Stimulated activated CD4-positive, alpha-beta T cell treated with anti-CD3 and anti-CD28 coated beads, Interleukin-2, amount 100 ng/mL, for 24 hours (primary cell): ENCODE results near the gene GAS7.
"Not testable (repeated sequence)": the region's sequence is repeated elsewhere in the genome, so short reads cannot be mapped to it uniquely, and the experiment has no call there.

Experiments
- DNase-seq, 2 donors: peaks; one replicate each; pipeline ENCODE4 v3.0.0-alpha.2; 2020

Gene GAS7

GRCh38 chr17:10042589-10043244 is 155.7 kb downstream of the GAS7 start:
- no peak for DNase-seq

- no peak for DNase-seq
Observed at GRCh38 chr17:10041916-10042588, 156.4 kb downstream of the GAS7 start.

GRCh38 chr17:10041287-10041612 is 157.2 kb downstream of the GAS7 start:
- DNase-seq = no peak

DNA sequence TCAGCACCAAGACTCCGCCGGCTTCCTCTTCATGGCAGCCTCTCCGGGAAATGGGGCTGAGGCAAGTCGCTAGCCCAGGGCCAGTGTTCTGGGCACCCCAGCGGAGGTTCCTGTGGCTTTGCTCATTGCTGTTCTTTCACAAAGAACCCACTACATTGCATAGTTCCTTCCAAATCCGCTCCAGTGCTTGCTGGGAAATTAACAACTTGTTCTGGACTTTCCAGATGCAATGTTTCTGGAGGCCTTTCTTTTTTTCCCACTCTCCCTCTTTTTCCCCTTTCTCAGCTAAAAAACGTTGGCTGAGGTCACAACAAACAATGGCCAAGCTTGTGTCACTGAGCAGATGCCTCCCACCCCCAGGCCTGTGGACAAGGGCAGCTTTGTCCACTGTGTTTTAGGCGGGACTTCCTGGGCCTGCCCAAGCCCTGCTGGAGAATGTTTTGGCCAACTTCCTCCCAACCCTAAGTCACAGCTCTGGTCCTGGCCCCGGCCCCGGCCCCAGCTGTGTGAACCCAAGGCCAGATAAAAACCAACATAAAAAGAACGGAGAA is 161.8 kb downstream of the GAS7 start:
- DNase-seq = no peak

DNA sequence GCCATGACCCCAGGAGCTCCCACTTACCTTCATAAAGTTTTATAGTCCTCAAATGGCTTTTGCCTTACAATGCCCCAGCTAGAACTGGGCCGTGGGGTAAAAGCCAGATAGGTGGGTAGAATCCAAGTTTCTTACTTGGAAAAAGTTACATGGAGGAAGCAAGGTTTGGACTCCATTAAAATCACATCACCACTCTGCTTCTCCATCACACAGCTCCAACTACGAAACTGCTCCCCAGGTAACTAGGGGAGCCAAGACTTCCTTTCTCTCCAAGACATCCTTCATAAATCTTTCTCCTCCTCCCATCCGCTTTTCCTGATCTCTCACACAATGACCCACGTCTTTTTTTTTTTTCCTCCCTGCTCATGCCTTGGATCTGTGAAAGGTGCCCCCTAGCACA is 162.5 kb downstream of the GAS7 start:
- DNase-seq = no peak

DNA sequence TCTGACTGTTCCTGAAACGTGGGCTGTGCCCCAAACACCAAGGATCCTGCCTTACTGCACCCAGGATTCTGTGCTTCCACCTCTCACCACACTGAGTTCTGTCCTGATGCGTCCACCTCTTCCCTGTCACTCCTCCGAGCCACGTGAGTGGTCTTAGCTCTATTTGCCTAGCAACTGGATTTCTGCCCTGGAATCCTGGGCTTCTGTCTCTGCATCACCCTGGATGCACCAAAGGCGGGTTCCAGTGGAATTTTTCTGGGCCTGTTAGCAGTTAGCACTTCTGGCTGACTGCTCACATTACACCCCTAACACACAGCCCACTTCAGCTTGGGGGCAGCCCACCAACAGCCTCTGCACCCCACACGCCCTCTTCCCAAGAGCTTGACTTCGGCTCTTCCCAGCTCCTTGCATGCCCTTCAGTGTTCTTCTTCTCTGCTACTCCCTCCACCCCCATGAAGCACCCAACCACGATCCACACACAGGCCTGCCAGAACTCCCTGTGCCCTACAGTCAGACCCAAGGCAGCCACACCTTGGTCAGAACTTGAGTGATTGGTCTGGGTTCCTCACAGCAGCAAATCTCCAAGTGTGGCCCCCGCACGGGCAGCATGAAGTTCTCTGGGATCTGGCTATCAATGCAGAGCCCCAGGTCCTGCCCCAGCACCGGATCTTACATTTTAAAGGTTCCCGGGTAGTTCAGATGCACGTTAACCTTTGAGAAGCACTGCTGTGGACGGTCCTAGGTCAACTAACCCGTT is 163.5 kb downstream of the GAS7 start:
- DNase-seq = no peak

DNA sequence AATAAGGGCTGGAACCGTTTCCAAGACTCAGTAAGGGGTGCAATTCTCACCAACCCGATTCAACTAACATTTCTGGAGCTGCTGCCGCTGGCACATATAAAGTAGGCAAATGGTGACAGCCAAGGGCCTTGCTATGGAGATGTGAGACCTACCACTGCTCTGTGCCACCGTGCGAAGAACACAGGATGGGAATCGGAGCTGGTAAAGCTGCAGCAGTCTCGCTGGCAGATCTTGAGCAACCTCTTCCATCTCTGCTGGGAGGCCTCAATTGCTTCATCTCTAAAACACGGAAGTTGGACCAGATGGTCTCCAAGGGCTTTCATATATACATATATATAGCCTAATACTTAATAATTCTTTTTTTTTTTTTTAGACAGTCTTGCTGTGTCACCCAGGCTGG is 164.4 kb downstream of the GAS7 start:
- no peak for DNase-seq

DNA sequence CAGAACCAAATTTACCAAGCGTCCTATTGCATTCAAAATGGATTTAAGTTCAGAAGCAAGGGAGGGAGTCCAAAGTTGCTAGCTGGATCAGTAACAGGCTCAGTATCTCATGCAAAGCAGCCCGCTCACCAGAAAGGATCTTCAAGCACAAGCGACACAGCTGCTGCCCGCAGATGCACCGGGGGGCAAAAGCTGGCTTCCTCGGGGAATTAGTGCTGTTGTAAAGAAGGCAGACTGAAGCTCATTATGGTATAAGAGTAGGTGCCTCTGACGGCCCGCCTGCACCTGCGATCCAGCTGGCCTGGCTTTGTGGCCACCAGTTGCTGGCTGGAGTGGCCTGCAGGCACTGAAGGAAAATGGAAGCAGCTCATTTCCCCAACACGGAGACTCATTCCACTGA is 165.0 kb downstream of the GAS7 start:
- DNase-seq = no peak

DNA sequence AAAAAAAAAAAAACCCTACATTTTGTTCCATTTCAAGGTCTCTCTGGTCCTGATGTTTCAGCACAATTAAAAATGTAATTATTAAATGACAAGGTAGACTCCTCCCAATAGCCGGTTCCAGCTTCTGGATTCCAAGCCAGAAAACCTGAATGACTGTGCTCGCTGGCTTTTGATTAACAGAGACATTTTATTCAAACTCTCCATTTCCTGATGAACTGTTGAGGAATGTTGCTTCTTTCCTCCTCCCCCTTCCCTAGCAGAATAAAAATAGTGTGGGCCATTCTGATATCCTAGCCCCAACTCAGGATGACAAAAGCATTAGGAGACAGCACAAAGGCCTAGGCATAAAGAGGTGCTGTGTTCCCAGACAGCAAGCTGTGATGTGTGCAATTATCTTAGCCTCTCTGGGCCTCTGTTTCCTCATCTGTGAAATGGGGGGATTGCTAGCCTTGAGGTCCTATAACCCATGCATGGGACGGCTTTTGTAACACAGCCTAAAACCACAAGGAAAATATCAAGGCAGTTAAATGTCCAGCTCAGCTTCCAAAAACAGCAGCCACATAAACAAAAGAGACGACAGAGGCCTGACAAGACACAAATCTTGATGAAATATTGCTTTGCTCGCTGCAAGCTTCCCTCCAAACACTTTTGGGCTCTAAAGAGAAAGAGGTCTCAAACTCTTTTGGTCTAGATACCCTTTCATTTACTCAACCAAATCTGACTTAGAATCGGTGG is 166.1 kb downstream of the GAS7 start:
- no peak for DNase-seq

DNA sequence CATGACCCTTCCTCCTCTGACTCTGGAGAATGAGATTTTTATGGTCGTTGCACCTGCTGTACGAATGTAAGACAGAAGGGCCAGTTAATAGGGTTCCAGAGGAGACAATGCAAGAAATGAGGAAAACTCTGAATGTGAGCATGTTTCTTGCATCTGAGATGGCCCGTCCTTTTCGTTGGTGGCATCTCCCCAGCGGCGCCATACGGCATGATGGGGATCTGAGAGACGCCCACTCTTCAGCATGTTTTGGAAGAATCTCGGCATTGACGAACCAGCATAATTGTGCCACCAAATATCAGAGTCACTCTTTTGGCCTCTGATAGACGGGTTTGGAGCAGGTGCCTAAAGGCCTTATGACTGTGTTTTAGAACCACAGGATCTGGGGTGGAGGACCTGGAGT is 166.8 kb downstream of the GAS7 start:
- no peak for DNase-seq

GRCh38 chr17:10031127-10031526 is 167.3 kb downstream of the GAS7 start:
- no peak for DNase-seq

DNA sequence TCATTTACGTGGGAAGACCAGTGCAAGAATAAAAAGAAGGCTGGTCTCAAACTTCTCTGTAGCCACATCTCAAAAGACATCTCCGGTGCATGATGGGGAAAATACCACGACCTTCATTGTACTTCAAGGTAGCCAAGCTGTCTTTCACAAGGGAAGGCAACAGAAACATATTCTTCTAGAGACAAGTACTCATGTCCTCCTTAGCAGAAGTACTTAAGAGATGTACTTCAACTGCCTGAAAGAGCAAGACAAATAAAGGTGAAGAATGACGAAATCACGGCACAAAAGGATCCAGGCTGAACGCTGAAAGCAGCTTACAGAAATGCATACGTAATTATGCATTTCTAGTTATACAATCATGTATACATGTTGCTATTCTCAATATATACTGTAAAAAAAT is 169.3 kb downstream of the GAS7 start:
- no peak for DNase-seq

GRCh38 chr17:10025976-10026901 is 172.2 kb downstream of the GAS7 start:
- DNase-seq = no peak

DNA sequence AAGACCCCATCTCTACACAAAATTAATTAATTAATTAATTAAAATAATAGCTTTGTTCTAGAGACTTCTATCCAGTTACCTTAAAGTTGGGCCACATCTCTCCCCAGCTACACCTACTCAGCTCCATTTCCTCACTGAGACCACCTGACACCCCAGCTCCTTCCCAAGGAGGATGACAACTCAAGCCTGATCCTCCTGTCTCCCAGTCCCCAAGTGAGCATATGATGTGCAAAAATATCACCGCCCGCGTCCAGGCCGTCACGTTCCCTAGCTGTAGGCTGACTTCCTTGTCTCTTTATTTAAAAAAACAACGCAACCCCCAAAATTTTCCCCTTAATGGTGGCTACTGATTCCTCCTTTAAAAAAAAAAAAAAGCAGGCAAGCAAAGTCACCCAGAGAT is 173.2 kb downstream of the GAS7 start:
- DNase-seq = no peak

DNA sequence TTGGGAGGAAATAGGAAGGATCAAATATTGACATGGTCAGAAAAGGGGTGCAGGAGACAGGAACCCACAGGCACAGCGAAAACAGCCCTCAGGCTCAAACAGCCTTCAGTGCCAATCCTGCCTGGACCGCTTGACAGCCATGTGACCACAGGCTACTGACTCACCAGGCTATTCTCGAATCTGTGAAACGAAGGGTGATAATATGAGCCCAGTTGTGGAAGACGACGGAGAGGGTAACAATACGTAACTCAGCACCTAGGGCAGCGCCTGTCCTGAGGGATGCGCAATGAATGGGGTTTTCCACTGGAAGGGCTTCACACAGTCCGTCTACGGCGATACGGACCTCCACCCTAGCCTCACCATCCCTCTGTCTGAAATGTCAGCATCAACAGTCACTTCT is 176.0 kb downstream of the GAS7 start:
- DNase-seq = no peak

DNA sequence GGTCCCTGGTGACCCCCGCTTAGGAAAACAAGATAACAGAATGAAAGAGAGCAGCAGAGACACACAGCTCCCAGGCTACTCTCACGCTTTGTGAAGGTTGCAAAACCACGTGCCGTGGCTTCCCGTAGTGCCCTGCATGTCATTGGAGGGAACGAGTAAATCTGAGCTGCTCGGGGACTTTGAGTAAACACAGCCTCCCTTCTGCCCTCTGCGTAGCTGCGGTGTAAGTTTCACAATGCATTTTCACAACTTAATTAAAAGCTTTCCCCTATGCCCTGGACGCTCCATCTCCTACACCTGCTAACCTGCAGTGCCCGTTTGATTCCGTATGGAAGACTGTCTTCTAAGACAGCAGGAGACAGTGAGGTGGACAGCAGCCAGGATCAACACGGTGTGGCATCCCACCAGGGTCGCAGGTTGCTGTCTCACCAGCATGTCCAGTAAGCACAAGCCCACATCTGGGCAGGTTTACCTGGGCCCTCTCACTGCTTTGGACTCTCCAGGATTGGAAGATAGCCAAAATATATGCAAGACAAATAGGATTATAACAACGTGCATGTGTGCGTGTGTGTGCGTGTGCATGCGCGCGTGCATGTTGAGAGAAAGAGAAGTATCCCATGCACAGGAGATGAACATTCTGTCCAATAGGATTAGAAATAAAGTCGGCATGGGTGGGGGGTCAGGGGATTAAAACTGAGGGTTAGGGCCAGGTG is 177.0 kb downstream of the GAS7 start:
- no peak for DNase-seq

DNA sequence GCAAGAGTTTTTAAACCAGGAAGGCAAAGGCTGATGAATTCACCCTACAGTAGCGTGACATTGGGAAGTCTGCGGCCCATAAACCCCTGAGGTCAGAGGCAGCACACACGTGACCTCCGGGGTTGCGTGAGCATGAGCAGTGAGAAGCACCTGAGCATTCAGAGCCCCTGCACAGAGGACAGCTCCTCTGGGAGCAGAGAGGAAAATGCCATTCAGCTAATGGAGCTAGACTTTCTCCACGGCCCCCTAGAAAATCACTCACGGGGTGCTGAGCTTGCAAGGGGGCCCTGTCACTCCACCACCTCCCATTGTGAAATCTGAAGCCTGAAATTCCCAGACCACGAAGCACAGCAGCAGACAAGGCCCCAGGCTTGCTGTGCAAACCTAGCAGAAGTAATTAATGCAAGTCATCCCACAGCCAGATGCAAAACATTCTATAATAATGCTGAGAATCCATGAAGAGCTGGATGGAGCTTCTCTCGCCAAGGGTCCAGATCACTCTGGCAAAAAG is 178.4 kb downstream of the GAS7 start:
- no peak for DNase-seq

DNA sequence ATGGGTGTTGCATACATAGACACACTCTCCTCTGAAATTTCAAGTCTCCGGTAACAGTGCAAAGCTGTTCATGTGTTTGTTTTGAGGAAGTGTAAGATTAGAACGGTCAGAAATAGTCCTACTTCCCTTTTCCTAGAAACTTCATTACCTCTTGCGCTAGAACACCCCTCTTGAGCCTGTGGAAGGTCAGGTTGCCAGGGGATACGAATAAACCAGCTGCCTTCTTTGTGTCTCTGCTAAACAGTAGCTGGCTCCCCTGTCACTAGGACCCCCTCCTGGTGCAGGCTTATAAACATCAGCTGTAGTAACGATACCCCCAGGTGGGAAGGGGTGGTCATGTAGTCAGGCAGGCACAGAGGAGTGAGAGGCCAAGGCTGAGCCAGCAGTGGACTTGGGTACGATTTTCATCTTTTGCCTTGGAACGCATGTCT is 179.9 kb downstream of the GAS7 start:
- DNase-seq = no peak

- DNase-seq = not testable (repeated sequence)
Observed at GRCh38 chr17:10016958-10017570, 181.3 kb downstream of the GAS7 start.

GRCh38 chr17:10013365-10014112 is 184.9 kb downstream of the GAS7 start:
- no peak for DNase-seq
